LNCAP (cell line): ENCODE results near the gene NECAB2.

Source experiments
- TF ChIP-seq, protein P1 (sequence below): fragments of 450-650 bp; IDR thresholded peaks from 2 replicates; pipeline ENCODE4 v1.5.1; 2017; ENCODE audit warnings: mild to moderate bottlenecking

Gene NECAB2

DNA sequence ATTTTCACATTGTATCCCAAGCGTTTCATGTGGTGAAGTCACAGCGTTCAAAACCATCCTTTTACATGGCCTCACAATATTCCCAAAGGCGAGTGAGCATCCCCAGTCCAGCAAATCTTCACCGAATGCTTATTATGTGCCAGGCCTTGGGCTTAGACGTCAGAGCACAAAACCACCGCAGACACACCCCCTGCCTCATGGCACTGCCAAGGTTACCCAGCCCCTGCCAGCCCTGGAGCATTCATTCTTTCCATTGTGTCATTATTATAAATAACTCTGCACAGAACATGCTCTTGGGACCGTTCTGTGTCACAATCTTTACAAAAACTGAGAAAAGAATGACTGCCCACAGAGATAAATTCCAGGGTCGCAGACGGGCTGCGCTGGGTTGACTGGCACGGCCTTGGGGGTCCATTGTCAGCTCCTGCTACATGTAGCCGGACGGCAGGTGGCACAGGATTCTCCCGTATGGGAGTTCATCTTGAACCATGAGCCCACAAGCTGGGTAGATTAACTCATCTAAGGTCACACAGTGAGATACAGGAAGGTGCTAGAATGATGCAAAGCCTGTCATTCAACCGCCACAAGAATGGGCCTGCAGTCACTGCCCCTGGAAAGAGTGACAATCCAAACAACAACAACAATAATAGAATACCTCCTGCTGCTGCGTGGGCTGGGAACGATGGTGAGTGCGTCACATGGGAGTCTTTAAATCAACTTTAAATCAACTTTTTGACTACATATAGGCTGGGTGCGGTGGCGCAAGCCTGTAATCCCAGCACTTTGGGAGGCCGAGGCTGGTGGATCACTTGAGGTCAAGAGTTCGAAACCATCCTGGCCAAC, 4.5 kb upstream of the NECAB2 start:
- TF ChIP-seq, protein P1, sequence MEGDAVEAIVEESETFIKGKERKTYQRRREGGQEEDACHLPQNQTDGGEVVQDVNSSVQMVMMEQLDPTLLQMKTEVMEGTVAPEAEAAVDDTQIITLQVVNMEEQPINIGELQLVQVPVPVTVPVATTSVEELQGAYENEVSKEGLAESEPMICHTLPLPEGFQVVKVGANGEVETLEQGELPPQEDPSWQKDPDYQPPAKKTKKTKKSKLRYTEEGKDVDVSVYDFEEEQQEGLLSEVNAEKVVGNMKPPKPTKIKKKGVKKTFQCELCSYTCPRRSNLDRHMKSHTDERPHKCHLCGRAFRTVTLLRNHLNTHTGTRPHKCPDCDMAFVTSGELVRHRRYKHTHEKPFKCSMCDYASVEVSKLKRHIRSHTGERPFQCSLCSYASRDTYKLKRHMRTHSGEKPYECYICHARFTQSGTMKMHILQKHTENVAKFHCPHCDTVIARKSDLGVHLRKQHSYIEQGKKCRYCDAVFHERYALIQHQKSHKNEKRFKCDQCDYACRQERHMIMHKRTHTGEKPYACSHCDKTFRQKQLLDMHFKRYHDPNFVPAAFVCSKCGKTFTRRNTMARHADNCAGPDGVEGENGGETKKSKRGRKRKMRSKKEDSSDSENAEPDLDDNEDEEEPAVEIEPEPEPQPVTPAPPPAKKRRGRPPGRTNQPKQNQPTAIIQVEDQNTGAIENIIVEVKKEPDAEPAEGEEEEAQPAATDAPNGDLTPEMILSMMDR = no peak

DNA sequence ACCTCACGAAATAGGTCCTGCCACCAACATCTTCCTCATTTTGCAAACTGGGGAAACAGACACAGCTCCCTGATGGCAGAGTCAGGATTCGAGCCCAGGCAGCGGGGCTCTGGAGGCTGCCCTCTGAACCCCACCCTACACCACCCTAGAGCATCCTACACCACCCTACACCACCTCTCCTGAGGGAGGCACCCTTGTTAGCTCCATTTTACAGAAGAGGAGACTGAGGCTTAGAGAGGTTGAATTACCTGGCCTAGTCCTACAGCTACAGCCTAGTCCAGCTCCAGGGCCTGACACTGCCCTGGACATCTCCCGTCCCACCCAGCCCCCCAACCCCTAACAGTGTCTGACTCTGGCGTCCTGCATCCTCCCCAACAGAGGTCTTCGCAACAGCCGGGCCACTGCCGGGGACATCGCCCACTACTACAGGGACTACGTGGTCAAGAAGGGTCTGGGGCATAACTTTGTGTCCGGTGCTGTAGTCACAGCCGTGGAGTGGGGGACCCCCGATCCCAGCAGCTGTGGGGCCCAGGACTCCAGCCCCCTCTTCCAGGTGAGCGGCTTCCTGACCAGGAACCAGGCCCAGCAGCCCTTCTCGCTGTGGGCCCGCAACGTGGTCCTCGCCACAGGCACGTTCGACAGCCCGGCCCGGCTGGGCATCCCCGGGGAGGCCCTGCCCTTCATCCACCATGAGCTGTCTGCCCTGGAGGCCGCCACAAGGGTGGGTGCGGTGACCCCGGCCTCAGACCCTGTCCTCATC, 3.2 kb upstream of the NECAB2 start:
- TF ChIP-seq, protein P1 = no peak

DNA sequence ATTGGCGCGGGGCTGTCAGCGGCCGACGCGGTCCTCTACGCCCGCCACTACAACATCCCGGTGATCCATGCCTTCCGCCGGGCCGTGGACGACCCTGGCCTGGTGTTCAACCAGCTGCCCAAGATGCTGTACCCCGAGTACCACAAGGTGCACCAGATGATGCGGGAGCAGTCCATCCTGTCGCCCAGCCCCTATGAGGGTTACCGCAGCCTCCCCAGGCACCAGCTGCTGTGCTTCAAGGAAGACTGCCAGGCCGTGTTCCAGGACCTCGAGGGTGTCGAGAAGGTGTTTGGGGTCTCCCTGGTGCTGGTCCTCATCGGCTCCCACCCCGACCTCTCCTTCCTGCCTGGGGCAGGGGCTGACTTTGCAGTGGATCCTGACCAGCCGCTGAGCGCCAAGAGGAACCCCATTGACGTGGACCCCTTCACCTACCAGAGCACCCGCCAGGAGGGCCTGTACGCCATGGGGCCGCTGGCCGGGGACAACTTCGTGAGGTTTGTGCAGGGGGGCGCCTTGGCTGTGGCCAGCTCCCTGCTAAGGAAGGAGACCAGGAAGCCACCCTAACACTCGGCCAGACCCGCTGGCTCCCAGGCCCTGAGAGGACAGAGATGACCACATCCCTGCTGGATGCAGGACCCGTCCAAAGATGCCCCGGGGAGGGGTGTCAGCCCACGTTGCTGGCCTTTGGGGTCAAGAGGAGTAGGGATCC, 2.4 kb upstream of the NECAB2 start:
- TF ChIP-seq, protein P1 = no peak

DNA sequence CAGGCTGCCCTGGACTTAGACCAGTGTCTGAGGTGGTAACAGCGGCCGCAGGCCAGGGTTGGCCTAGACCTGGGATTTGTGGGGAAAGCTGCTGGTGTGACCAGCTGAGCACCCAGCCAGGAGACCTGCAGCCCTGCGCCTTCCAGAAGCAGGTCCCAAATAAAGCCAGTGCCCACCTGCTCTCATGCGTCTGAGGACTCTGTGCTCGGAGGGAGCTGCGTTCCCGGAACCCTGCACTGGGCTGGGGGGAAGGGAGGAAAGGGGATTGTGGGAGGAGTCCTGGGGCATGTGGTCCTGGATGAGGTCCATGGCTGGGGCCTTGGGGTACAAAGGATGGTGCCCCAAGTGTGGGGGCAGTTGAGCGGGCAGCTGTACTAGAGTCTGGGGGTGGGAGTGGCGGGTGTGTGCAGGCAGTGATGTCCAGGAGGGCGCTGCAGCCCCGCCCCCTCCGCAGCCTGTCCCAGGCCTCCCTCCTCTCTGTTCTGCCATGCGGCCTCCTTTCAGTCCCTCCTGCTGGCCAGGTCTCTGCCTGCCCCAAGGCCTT, 1.8 kb upstream of the NECAB2 start:
- TF ChIP-seq, protein P1 = no peak

DNA sequence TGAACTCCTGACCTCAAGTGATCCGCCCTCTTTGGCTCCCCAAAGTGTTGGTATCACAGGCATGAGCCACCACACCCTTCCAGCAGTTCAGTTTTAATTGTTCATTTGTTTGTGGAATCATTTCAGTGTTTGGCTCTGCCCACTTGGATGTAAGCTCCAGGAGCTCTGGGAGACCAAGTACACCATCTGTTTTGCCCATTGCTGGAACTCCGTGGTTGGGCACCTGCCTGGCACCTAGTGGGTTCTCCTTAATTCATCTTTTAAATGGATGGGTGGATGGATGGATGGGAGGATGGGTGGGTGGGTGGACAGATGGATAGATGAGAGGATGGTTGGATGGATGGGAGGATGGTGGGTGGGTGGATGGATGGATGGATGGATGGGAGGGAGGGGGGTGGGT, 953 bp upstream of the NECAB2 start:
- TF ChIP-seq, protein P1 = no peak

DNA sequence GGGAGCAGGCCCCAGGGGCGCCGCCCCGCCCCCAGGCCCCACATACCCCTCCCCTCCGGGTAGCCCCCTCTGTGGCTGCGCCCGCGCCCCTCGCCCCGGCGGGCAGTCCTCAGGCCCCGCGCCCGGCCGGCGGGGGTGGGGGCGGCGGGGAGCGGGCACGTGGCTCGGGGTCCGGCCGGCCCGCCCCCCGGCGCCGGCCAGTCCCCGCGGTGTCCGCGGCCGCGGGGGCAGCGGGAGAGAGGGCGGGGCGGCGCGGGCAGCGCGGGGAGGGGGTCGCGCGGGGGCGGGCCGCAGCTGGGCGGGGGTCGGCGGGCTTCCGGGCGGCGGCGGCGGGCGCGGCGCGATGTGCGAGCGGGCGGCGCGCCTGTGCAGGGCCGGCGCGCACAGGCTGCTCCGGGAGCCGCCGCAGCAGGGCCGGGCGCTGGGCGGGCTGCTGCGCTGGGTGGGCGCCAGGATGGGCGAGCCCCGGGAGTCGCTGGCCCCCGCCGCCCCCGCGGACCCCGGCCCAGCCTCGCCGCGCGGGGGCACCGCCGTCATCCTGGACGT, 335 bp downstream of the NECAB2 start:
- TF ChIP-seq, protein P1 = no peak
